Measurements from ENCODE around the gene SBK2.

The SBK2 gene

DNA sequence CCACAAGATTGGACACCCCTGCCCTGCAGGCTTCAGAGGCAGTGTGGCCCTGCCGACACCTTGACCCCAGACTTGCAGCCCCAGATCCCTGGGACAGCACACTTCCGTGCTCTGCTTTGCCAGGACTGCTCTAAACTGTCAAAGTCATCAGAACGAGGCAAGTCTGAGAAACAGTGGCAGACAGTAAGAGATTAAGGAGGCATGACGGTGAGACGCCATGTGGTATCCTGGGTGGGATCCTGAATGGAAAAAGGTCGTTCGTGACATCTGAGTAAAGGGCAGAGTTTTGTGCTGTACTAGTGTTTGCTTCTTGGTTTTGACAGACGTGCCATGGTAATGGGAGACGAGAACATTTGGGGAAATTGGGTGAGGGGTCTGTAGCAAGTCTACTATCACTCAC lies 29.9 kb upstream of the SBK2 start:
- Histone ChIP-seq H3K36me3 (ENCODE audit: insufficient read depth, low read length) (no peaks in the 10 kb centered on the region), H3K9ac (ENCODE audit: low read depth, low read length) (no peak overlapping the region), H3K4me1 (ENCODE audit: insufficient read depth, low read length) (no peaks in the 10 kb centered on the region), H3K4me2 (ENCODE audit: insufficient read depth, low read length) (no peak overlapping the region), H3K79me2 (ENCODE audit: insufficient read depth, low read length) (no peaks in the 10 kb centered on the region), H3K4me3 (ENCODE audit: low read depth in 1 of 2, low read length in 2 of 2) (no peak overlapping the region), H3K9me3 (ENCODE audit: insufficient read depth, low read length, severe bottlenecking) (no peaks in the 10 kb centered on the region), H3K27ac (ENCODE audit: low read length) (no peak overlapping the region), H2AFZ (ENCODE audit: low read depth, low read length) (no peak overlapping the region), H4K20me1 (ENCODE audit: insufficient read depth, low read length) (no peaks in the 10 kb centered on the region), H3K27me3 (ENCODE audit: insufficient read depth, low read length, poor library complexity) (no peaks in the 10 kb centered on the region)
- DNase-seq (no peak), ATAC-seq (ENCODE audit: insufficient read depth, low read depth) (no peak)
- no peak for TF ChIP-seq EZH2 (IDR thresholded peaks at IDR 0.05; ENCODE audit: borderline replicate concordance, low read depth, low read length, severe bottlenecking)
- TF ChIP-seq, protein P1, sequence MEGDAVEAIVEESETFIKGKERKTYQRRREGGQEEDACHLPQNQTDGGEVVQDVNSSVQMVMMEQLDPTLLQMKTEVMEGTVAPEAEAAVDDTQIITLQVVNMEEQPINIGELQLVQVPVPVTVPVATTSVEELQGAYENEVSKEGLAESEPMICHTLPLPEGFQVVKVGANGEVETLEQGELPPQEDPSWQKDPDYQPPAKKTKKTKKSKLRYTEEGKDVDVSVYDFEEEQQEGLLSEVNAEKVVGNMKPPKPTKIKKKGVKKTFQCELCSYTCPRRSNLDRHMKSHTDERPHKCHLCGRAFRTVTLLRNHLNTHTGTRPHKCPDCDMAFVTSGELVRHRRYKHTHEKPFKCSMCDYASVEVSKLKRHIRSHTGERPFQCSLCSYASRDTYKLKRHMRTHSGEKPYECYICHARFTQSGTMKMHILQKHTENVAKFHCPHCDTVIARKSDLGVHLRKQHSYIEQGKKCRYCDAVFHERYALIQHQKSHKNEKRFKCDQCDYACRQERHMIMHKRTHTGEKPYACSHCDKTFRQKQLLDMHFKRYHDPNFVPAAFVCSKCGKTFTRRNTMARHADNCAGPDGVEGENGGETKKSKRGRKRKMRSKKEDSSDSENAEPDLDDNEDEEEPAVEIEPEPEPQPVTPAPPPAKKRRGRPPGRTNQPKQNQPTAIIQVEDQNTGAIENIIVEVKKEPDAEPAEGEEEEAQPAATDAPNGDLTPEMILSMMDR (IDR thresholded peaks at IDR 0.05; ENCODE audit: borderline replicate concordance, extremely low read depth, low read length, poor library complexity, severe bottlenecking), result no peak

DNA sequence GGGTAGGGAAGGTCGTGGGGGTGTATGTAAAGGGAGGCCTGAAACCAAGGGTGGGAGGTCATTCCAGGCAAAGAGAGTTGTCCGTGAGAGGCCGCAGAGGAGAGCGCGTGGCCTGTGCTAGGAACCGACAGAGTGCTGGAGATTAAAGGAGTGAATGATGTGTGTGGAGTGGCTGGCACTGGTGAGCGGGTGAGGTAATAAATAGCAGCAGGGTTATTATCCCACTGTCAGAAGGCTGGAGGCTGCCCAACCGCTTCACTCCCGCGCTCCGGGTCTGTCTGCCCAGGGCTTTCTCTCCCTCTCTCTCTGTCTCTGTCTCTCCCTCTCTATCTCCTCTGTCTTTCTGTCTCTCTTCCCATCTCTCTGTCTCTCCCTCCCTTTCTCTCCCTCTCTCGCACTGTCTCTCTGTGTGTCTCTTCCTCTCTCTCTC lies 26.3 kb upstream of the SBK2 start:
- no peak for TF ChIP-seq EZH2 (IDR thresholded peaks at IDR 0.05; ENCODE audit: borderline replicate concordance, low read depth, low read length, severe bottlenecking)
- TF ChIP-seq, protein P1 (IDR thresholded peaks at IDR 0.05; ENCODE audit: borderline replicate concordance, extremely low read depth, low read length, poor library complexity, severe bottlenecking), result no peak

DNA sequence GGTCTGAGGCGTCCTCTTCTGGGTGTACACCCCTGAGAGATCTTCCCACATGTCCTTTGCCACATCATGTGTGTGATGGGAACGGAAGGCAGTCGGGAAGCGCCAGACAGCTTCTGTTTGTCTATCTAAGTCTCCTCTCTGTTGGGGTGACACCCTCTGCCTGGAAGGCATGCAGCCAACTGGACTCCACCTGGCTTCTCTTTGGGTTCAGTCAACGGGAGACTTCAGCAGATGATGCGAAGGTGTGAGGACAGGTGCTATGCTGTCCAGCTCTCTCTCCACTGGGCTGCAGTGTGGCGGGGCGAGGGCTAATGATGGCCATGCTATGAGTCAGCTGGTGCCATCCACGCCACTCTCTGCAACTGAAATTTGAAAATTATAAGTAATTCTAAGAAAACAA lies 22.8 kb upstream of the SBK2 start:
- Histone ChIP-seq H3K4me1 (ENCODE audit: insufficient read depth, low read length) (no peaks in the 10 kb centered on the region), H3K4me2 (ENCODE audit: insufficient read depth, low read length) (no peak overlapping the region), H3K4me3 (ENCODE audit: low read depth in 1 of 2, low read length in 2 of 2) (no peak overlapping the region), H2AFZ (ENCODE audit: low read depth, low read length) (no peak overlapping the region), H4K20me1 (ENCODE audit: insufficient read depth, low read length) (no peaks in the 10 kb centered on the region), H3K27me3 (ENCODE audit: insufficient read depth, low read length, poor library complexity) (no peaks in the 10 kb centered on the region), H3K27ac (ENCODE audit: low read length) (no peak overlapping the region), H3K9ac (ENCODE audit: low read depth, low read length) (no peak overlapping the region), H3K79me2 (ENCODE audit: insufficient read depth, low read length) (no peaks in the 10 kb centered on the region), H3K9me3 (ENCODE audit: insufficient read depth, low read length, severe bottlenecking) (no peaks in the 10 kb centered on the region), H3K36me3 (ENCODE audit: insufficient read depth, low read length) (no peaks in the 10 kb centered on the region)
- no peak for DNase-seq
- ATAC-seq (ENCODE audit: insufficient read depth, low read depth), result no peak
- no peak for TF ChIP-seq EZH2 (IDR thresholded peaks at IDR 0.05; ENCODE audit: borderline replicate concordance, low read depth, low read length, severe bottlenecking)
- TF ChIP-seq, protein P1 (IDR thresholded peaks at IDR 0.05; ENCODE audit: borderline replicate concordance, extremely low read depth, low read length, poor library complexity, severe bottlenecking), result no peak

More for the DNA sequence above, 26.3 kb upstream of the SBK2 start:
- Histone ChIP-seq H3K27me3 (ENCODE audit: insufficient read depth, low read length, poor library complexity) (no peaks in the 10 kb centered on the region), H3K36me3 (ENCODE audit: insufficient read depth, low read length) (no peaks in the 10 kb centered on the region), H3K79me2 (ENCODE audit: insufficient read depth, low read length) (no peaks in the 10 kb centered on the region), H3K27ac (ENCODE audit: low read length) (no peak overlapping the region), H3K9ac (ENCODE audit: low read depth, low read length) (no peak overlapping the region), H2AFZ (ENCODE audit: low read depth, low read length) (no peak overlapping the region), H3K4me1 (ENCODE audit: insufficient read depth, low read length) (no peaks in the 10 kb centered on the region), H3K9me3 (ENCODE audit: insufficient read depth, low read length, severe bottlenecking) (no peaks in the 10 kb centered on the region), H3K4me2 (ENCODE audit: insufficient read depth, low read length) (no peak overlapping the region), H4K20me1 (ENCODE audit: insufficient read depth, low read length) (no peaks in the 10 kb centered on the region), H3K4me3 (ENCODE audit: low read depth in 1 of 2, low read length in 2 of 2) (no peak overlapping the region)
- DNase-seq (no peak), ATAC-seq (ENCODE audit: insufficient read depth, low read depth) (no peak)

DNA sequence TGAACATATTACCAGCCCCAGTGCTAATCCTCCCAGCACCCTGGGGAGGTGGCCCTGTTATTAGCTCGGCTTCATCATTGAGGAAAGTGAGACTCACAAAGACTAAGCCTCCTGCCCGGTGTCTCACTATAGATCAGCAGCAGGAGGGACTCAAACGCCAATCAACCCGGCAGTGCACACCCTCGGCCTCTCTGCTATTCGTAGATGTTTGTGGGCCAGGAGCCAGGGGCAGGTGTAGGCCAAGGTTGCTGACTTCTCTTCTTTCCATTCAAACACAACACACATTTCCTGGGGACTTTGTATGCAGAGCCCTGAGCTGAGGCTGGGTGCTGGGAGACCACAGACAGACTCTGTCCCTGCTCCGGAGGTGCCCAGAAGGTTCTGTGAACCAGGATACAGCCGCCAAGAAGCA lies 17.8 kb upstream of the SBK2 start:
- Histone ChIP-seq H3K9me3 (ENCODE audit: insufficient read depth, low read length, severe bottlenecking) (no peaks in the 10 kb centered on the region), H3K27me3 (ENCODE audit: insufficient read depth, low read length, poor library complexity) (no peaks in the 10 kb centered on the region), H3K4me2 (ENCODE audit: insufficient read depth, low read length) (no peak overlapping the region), H2AFZ (ENCODE audit: low read depth, low read length) (no peak overlapping the region), H3K36me3 (ENCODE audit: insufficient read depth, low read length) (no peaks in the 10 kb centered on the region), H3K4me1 (ENCODE audit: insufficient read depth, low read length) (no peaks in the 10 kb centered on the region), H3K9ac (ENCODE audit: low read depth, low read length) (no peak overlapping the region), H3K4me3 (ENCODE audit: low read depth in 1 of 2, low read length in 2 of 2) (no peak overlapping the region), H3K79me2 (ENCODE audit: insufficient read depth, low read length) (no peaks in the 10 kb centered on the region), H3K27ac (ENCODE audit: low read length) (no peak overlapping the region), H4K20me1 (ENCODE audit: insufficient read depth, low read length) (no peaks in the 10 kb centered on the region)
- ATAC-seq (ENCODE audit: insufficient read depth, low read depth) (no peak), DNase-seq (no peak)
- no peak for TF ChIP-seq EZH2 (IDR thresholded peaks at IDR 0.05; ENCODE audit: borderline replicate concordance, low read depth, low read length, severe bottlenecking)
- TF ChIP-seq, protein P1 (IDR thresholded peaks at IDR 0.05; ENCODE audit: borderline replicate concordance, extremely low read depth, low read length, poor library complexity, severe bottlenecking), result no peak
